HG03378 (cell line): ENCODE data around the gene ADAMTS10.
"Not testable (repeated sequence)": the region's sequence is repeated elsewhere in the genome, so short reads cannot be mapped to it uniquely, and the experiment has no call there.

Source experiments
- ATAC-seq: cut with Tn5 transposase; IDR thresholded peaks from one replicate; pipeline ENCODE4 v1.9.1; 2021; ENCODE audit warnings: mild to moderate bottlenecking, moderate library complexity; ENCODE audit not compliant: unreplicated experiment

The ADAMTS10 gene

GRCh38 chr19:8610041-8610935 is at the start of gene ADAMTS10:
ADAMTS10 (minus strand) TSS chr19:8610715; CDS start chr19:8605710, 5,005 bp downstream.
- no peak for ATAC-seq

DNA sequence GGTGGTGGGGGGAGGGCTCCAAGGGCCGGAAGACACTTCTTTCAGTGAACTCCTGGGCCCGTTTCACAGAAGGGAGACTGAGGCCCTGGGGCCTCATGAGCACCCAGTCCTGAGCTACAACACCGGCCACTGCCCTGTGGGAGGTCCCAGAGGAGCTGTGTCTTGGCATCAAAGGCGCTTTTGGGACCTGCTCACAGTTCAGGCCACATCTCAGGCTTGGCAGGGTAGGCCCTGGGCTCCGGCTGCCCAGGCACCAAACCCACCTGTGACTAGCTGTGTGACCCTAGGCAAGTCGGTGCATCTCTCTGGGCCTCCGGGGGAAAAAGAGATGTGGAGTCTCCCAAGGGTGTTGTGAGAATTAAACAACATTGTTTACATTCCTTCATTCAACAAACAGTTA is 49.4 kb upstream of the ADAMTS10 start:
- no peak for ATAC-seq

- ATAC-seq, result no peak
Measured at GRCh38 chr19:8657869-8658268, 47.4 kb upstream of the ADAMTS10 start.

- no peak for ATAC-seq
Measured at GRCh38 chr19:8655340-8655709, 44.8 kb upstream of the ADAMTS10 start.

DNA sequence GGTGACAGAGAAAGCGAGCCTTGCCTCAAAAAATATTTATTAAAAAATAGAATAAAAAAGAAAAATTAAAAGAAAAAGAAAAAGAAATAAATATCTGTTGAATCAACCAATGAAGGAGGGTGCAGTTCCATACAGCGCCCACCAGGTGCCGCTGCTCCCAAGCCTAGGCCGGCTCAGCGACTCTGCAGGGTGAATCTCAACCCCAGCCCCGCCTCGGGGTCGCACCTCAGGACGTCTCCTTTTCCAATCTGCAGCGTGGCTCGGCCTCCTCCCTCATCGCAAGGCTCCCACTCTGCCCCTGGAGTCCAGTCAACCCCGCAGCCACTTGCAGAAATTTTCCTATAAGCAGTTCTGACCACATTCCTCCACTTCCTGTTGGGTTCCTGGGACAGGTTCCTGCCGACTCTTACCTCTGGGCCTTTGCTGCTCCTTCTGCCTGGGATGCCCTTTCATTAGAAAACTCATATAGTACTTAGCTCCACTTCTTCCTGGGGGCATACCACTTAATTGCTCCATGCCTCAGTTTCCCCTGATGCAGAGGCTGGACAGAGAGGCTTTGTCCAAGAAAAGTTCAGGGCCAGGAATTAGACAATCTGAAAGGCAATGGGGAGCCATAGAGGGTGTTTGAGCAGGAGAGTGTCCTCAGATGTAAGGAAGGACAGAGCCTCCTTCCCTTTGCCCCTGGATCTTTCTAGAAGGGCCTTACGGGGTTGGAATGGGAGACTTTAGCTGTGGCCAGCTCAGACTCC is 44.2 kb upstream of the ADAMTS10 start:
- no peak for ATAC-seq

DNA sequence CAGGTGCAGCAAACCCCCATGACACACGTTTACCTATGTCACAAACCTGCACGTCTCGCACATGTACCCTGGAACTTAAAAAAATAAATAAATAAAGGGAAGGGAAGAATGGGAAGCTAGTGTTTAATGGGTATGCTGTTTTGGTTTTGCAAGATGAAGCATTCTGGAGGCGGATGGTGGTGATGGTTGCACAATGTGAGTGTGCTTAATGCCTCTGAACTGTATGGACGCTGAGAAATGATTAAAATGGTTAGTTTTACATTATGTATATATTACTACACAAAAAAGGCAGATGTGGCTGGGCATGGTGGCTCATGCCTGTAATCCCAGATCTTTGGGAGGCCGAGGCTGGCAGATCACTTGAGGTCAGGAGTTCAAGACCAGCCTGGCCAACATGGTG is 37.7 kb upstream of the ADAMTS10 start:
- ATAC-seq, result no peak

GRCh38 chr19:8643860-8644653 is 33.5 kb upstream of the ADAMTS10 start:
- no peak for ATAC-seq

DNA sequence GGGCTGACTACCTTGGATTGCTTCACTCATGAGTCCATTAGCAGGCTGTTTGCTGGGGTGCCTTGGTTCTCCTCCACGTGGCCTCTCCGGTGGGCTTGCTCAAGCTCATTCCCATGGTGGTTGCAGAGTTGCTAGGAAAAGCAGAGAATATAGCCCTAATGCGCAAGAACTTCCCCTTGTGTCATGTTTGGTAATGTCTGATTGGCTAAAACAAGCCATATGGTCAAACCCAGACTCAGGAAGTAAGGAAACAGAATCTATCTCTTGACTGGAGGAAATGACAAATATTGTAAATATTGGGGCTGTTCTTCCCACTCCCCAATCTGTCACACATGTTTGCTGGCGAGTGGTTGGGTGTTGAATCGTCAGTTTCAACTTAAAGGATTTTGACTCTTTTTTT is 32.0 kb upstream of the ADAMTS10 start:
- ATAC-seq, result no peak

- no peak for ATAC-seq
Measured at GRCh38 chr19:8641908-8642547, 31.5 kb upstream of the ADAMTS10 start.

- no peak for ATAC-seq
Measured at GRCh38 chr19:8641221-8641907, 30.8 kb upstream of the ADAMTS10 start.

GRCh38 chr19:8640402-8641004 is 30.0 kb upstream of the ADAMTS10 start:
- no peak for ATAC-seq

DNA sequence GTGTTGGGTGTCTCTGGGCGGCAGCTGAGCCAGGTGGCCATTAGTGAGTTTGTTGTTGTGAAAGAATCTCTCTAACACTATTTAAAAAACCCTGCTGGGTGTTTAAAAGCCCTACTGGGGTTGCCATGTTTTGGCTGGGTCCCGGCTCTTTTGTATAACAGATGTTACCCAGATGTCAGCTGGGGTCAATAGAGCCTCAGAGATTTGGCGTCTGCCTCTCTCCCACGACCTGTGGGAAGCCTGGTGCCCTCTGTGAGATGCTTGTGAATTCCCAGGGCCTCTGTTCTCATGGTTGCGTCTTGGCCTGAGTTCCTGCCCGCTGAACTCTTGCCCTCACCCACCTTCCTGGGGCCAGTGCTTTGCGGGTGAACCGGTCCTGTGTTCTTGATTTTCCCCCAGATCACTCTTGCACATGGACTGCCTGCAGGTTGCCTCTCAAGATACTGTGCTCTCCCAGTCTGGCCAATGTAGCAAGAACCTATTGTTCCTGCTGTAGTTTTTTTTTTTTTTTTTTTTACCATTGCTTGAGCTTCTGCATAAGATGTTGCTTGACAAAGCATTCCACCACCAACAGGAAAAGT is 29.4 kb upstream of the ADAMTS10 start:
- no peak for ATAC-seq

DNA sequence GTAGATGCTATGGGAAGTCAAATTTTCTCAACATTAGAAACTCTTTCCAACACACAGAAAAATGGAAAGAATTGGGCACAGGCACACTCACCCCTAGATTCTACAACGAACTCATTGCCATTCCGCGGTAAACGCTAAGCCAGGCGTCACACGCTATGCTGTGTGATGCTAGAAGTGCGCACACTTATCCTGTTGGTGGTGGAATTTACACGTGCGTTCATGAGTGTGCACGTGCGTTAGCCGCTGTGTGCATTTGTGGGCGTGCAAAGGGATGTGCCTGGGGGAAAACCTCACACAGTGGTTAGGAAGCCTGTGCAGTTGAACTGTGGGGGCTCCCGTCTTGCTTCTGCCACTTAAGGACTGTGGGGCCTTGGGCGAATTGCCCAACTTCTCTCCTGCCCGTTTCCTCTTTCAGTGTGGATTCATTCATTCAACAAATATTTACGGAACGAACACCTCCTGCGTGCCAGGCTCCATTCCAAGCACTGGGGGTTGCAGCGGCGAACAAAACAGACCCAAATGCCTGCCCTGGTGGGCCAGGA is 27.6 kb upstream of the ADAMTS10 start:
- ATAC-seq, result no peak

GRCh38 chr19:8637070-8637469 is 26.6 kb upstream of the ADAMTS10 start:
- ATAC-seq, result not testable (repeated sequence)

DNA sequence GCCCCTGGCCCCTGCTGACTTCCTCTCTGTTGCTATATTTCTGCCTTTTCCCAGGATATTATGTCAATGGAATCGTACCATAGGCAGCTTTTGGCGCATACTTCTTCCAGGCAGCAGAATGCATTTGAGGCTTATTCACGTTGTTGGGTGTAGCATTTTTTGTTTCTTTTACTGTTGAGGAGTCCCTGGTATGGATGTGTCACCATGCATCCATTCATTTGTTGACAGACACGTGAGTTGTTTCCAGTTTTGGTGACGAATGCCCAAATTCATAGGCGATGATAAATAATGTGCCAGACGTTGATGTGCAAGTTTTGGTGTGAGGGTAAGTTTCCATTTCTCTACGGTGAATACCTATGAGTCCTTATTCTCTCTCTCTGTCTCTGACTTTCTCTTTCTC is 24.9 kb upstream of the ADAMTS10 start:
- ATAC-seq, result no peak

DNA sequence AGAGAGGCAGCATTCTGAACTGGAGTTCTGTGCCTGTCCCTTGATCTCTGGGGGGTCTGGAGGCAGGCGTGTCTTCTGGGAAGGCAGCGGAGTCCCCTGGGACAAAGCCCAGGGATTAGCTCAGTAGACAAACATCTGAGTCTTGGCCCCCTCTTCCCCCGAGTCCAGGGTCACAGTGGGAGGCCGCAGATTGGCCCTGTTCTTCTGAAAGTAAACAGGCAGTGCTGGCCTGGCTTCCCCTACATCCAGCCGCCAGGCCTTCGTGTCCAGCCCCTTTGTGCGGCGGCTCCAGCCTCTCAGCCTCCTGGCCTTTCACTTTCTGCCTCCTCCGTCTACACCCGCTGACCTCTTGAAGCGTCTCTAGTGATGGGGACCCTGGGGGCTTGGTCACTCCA is 20.9 kb upstream of the ADAMTS10 start:
- no peak for ATAC-seq

- no peak for ATAC-seq
Measured at GRCh38 chr19:8630796-8631424, 20.4 kb upstream of the ADAMTS10 start.

DNA sequence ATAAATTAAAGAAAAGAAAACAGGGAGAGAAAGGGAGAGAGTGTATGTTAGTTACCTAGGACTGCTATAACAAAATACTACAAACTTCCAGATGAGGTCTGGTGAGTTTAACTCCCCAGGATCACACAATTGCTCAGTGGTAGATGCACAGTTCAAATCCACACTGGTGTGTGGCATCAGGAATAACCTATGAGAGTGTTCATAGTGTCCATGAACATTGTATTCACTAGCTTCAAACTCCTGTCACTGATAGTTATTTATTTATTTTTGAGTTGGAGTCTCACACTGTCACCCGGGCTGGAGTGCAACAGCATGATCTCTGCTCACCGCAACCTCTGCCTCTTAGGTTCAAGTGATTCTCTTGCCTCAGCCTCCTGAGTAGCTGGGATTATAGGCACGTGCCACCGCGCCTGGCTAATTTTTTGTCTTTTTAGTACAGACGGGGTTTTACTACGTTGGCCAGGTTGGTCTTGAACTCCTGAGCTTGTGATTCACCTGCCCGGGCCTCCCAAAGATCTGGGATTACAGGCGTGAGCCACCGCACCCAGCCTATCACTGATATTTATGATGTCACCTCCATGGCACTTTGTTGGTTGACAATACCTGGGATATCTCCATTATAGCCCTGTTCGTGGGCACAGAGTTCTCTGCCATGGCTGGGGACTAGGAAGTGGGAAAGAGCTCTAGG is 19.6 kb upstream of the ADAMTS10 start, which contains the start of gene NFILZ:
Gene NFILZ (plus strand): TSS at position 638 of the 688 bp plus-strand sequence. CDS start 46,133 bp downstream, outside the sequence.
- ATAC-seq, result no peak
